Central memory CD8-positive, alpha-beta T cell (primary cell): ENCODE data around the gene SLFN13.
A peak's percentile ranks its signal among the peaks of the same experiment; 100 is the strongest.
"Not testable (repeated sequence)": the region's sequence is repeated elsewhere in the genome, so short reads cannot be mapped to it uniquely, and the experiment has no call there.

Source experiments
- ATAC-seq: fragments of 150-1000 bp; cut with Tn5 transposase; replicated peaks from 2 replicates; pipeline ENCODE4 v1.10.0; 2022; ENCODE audit warnings: mild to moderate bottlenecking, moderate FRiP score, moderate number of reproducible peaks; ENCODE audit not compliant: poor library complexity, severe bottlenecking; ENCODE audit errors: extremely low read depth
- DNase-seq, 2 donors: peaks; one replicate each; pipeline ENCODE4 v3.0.0; 2021; ENCODE audit warnings: low spot score in 2 of 2
- H3K27ac Mint-ChIP-seq: one replicate; pipeline ENCODE4 v1.8.0; 2022; ENCODE audit warnings: low read depth, mild to moderate bottlenecking, moderate library complexity, mixed read lengths
- H3K27me3 Mint-ChIP-seq: one replicate; pipeline ENCODE4 v1.8.0; 2022; ENCODE audit warnings: mixed read lengths
- H3K36me3 Mint-ChIP-seq: one replicate; pipeline ENCODE4 v1.8.0; 2022; ENCODE audit warnings: mild to moderate bottlenecking, moderate library complexity, mixed read lengths; ENCODE audit not compliant: insufficient read depth
- H3K4me1 Mint-ChIP-seq: one replicate; pipeline ENCODE4 v1.8.0; 2022; ENCODE audit warnings: mixed read lengths
- H3K4me3 Mint-ChIP-seq: one replicate; pipeline ENCODE4 v1.8.0; 2022; ENCODE audit warnings: mild to moderate bottlenecking, moderate library complexity, mixed read lengths
- H3K9me3 Mint-ChIP-seq: one replicate; pipeline ENCODE4 v1.8.0; 2022; ENCODE audit warnings: mixed read lengths

The SLFN13 gene

DNA sequence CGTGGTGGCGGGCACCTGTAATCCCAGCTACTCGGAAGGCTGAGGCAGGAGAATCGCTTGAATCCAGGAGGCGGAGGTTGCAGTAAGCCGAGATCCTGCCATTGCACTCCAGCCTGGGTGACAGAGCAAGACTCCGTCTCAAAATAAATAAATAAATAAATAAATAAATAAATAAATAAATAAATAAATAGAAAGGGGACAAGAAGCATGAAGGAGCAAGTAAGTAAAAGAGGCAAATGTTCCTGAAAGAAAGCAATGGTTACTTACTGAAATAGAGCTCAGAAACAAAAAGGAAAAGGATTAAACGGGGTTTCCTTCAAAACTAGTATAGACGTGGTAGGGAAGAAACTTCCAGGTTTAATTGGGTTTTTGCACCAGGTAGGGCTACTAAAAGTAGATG is 27.5 kb downstream of the SLFN13 start:
- H3K36me3 Mint-ChIP-seq: peaks cover 13% of the 10 kb centered on the region
- not testable (repeated sequence) for ATAC-seq, H3K27ac Mint-ChIP-seq, H3K9me3 Mint-ChIP-seq, DNase-seq, H3K4me3 Mint-ChIP-seq, H3K4me1 Mint-ChIP-seq, H3K27me3 Mint-ChIP-seq

DNA sequence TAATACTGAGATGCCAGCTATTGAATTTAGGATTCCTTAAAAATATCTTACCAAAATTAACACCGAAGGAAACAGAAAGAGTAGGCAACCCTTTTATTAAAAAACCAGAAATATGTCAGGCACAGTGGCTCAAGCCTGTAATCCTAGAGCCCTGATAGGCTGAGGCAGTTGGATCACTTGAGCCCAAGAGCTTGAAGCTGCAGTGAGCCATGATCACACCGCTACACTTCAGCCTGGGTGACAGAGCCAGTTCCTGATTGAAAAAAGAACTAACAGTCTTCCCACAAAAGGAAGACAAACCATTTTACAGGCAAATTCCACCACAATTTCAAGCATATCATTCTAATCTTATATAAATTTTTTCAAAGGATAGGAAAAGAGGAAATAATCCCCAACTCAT is 31.9 kb downstream of the SLFN13 start:
- H3K4me1 Mint-ChIP-seq: peaks cover 14% of the 10 kb centered on the region
- no peak overlapping the region for H3K27ac Mint-ChIP-seq
- no peak for ATAC-seq
- no peaks in the 10 kb centered on the region for H3K9me3 Mint-ChIP-seq
- no peak overlapping the region for H3K4me3 Mint-ChIP-seq
- peaks cover 20% of the 10 kb centered on the region for H3K36me3 Mint-ChIP-seq
- no peaks in the 10 kb centered on the region for H3K27me3 Mint-ChIP-seq
- DNase-seq: no peak

DNA sequence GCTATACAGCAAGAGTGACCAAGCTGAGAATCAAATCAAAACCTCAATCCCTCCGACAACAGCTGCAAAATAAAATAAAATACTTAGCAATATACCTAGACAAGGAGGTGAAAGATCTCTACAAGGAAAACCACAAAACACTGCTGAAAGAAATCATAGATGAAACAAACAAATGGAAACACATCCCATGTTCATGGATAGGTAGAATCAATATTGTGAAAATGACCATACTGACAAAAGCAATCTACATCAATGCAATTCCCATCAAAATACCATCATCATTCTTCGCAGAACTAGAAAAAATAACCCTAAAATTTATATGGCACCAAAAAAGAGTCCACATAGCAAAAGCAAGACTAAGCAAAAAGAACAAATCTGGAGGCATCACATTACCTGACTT is 33.9 kb downstream of the SLFN13 start:
- Mint-ChIP-seq H3K4me1 (peaks cover 14% of the 10 kb centered on the region), H3K36me3 (peaks cover 19% of the 10 kb centered on the region)
- not testable (repeated sequence) for ATAC-seq, H3K27me3 Mint-ChIP-seq, H3K27ac Mint-ChIP-seq, H3K4me3 Mint-ChIP-seq, H3K9me3 Mint-ChIP-seq, DNase-seq

DNA sequence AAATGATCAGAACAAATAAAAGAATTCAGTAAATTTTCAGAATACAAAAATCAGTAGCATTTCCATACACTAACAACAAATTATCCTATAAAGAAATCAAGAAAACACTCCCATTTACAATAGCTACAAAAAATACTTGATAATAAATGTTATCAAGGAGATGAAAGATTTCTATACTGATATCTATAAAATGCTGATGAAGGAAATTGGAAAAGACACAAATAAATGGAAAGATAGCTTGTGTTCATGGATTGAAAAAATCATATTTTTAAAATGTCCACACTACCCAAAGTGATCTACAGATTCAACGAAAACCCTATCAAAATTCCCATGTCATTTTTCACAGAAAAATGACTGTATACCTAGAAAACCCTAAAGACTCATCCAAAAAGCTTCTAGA is 34.3 kb downstream of the SLFN13 start:
- Mint-ChIP-seq H3K27me3 (no peaks in the 10 kb centered on the region), H3K4me3 (no peak overlapping the region), H3K4me1 (peaks cover 14% of the 10 kb centered on the region), H3K9me3 (no peaks in the 10 kb centered on the region), H3K36me3 (peaks cover 15% of the 10 kb centered on the region), H3K27ac (no peak overlapping the region)
- DNase-seq (no peak), ATAC-seq (no peak)

DNA sequence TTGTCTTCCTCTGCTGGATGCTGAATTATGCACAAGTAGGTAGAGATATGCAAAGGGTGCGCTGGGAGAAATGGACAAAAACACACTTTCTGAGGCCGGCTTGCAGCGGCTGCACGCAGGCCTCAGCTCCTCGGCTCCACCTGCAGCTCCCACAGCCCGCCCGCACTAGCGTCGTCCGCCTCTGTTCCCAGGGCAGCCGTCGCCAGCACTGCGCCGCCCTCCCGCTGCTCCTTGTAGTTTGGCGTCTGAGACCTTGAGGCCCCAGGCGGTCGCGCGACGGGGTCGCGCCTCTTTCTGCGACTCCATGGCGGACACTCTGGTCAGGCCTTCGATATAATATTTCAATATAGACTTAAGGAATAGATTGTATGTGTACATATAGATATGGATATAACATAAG is 41.0 kb downstream of the SLFN13 start:
- peaks cover 5% of the 10 kb centered on the region for H3K36me3 Mint-ChIP-seq

DNA sequence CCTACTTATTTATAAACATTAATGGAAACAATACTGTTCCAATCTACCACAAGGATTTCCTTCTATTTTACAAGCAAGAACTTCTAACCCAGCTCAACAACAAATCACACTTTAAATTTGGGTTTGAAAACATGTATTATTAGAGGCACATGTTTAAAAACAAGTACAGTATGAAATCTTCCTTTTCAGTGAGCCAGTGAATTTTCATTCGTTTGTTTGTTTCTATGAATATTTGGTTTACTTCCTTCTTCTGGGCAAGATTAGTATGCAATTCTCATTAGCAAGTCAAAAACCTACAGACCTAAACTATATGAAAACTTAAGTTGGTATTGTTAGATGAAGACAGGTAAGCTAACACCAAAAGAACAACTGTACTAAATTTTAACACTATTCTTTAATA is 42.0 kb downstream of the SLFN13 start:
- H3K36me3 Mint-ChIP-seq: peaks cover 1% of the 10 kb centered on the region
- no peaks in the 10 kb centered on the region for H3K27me3 Mint-ChIP-seq
- no peak for DNase-seq
- ATAC-seq: no peak
- H3K27ac Mint-ChIP-seq: no peak overlapping the region
- no peaks in the 10 kb centered on the region for H3K4me1 Mint-ChIP-seq
- H3K9me3 Mint-ChIP-seq: no peaks in the 10 kb centered on the region
- no peak overlapping the region for H3K4me3 Mint-ChIP-seq

More for the DNA sequence above, 41.0 kb downstream of the SLFN13 start:
- Mint-ChIP-seq H3K27me3 (no peaks in the 10 kb centered on the region), H3K9me3 (no peaks in the 10 kb centered on the region), H3K4me1 (no peaks in the 10 kb centered on the region), H3K27ac (no peak overlapping the region), H3K4me3 (no peak overlapping the region)
- DNase-seq (no peak), ATAC-seq (no peak)

DNA sequence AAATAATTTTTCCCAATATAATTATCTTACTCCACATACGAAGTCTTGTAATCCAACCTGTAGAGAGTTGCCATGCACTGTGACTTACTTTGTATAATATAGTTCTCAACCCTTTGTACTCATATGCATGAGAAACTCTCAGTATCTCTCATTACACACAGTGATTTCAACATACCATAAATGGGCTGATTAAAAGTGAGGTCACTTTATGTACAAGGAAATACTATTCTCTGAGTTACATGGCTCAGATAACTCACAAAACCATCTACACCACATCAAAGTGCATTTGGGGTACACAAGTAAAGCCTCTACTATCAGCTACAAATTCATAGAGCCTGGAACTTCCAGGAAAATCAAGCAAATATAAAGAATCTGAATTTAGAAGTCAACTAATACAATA is 44.2 kb downstream of the SLFN13 start:
- H3K9me3 Mint-ChIP-seq: no peaks in the 10 kb centered on the region

DNA sequence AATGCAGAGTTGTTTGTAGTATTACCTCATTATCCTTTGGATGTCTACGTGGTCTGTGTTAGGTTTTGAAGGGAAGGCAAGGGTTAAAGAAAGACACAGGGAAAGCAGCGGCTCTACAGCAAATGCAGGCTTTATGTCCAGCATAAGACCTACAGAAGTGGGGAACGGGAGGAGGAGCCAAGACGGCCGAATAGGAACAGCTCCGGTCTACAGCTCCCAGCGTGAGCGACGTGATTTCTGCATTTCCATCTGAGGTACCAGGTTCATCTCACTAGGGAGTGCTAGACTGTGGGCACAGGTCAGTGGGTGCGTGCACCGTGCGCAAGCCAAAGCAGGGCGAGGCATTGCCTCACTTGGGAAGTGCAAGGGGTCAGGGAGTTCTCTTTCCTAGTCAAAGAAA is 54.8 kb downstream of the SLFN13 start:
- not testable (repeated sequence) for H3K9me3 Mint-ChIP-seq, H3K4me1 Mint-ChIP-seq, DNase-seq

More for the DNA sequence above, 44.2 kb downstream of the SLFN13 start:
- Mint-ChIP-seq H3K27ac (no peak overlapping the region), H3K4me1 (no peaks in the 10 kb centered on the region), H3K36me3 (no peaks in the 10 kb centered on the region), H3K27me3 (no peaks in the 10 kb centered on the region), H3K4me3 (no peak overlapping the region)
- DNase-seq: no peak
- ATAC-seq: no peak

DNA sequence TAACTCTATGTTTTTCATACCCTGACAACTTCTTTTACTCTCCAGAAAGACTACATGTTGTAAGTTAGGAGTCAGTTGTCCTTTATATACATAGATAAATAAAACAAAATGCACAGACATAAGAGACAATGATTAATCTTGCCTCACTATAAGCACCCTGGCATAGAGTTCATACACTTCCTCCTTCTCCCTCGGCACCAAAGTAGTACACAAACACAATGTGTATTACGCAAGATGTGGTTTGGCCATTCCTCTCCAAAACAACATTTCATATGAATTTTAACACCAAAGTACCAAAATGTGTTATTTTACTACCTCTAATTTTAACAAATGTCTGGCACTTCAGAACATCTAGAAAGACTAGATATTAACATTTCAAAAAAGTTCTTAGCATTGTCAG is 57.9 kb downstream of the SLFN13 start:
- DNase-seq (no peak), ATAC-seq (no peak)
- H3K9me3 Mint-ChIP-seq: no peaks in the 10 kb centered on the region
- H3K4me1 Mint-ChIP-seq: peaks cover 6% of the 10 kb centered on the region
- no peaks in the 10 kb centered on the region for H3K27me3 Mint-ChIP-seq
- peak overlapping the region; percentile 11 for H3K27ac Mint-ChIP-seq
- no peak overlapping the region for H3K4me3 Mint-ChIP-seq
- peaks cover 1% of the 10 kb centered on the region for H3K36me3 Mint-ChIP-seq

More for the DNA sequence above, 54.8 kb downstream of the SLFN13 start:
- H3K27ac Mint-ChIP-seq, H3K36me3 Mint-ChIP-seq, H3K27me3 Mint-ChIP-seq, H3K4me3 Mint-ChIP-seq, ATAC-seq: not testable (repeated sequence)

DNA sequence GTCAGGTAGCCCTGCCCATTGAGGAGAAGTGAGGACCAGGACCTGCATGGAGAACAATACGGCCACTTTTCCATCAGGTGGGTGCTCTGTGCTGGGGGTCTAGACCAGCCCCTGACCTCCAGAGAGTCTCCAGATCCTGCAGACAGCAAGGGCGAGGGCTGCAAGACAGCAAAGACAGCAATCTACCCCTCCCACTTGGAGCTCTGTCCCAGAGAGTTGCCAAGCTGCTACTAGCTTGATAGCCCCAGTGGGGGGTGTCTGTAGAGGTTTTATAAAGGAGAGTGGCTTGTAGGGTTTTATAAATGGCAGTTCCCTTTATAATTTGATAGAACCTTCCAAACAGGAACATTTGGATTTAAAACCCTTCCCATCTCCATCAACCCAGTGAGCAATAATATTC is 58.4 kb downstream of the SLFN13 start:
- Mint-ChIP-seq H3K36me3 (peaks cover 1% of the 10 kb centered on the region), H3K4me3 (no peak overlapping the region), H3K4me1 (peaks cover 6% of the 10 kb centered on the region), H3K27ac (no peak overlapping the region), H3K27me3 (no peaks in the 10 kb centered on the region), H3K9me3 (no peaks in the 10 kb centered on the region)
- no peak for ATAC-seq
- DNase-seq: no peak

DNA sequence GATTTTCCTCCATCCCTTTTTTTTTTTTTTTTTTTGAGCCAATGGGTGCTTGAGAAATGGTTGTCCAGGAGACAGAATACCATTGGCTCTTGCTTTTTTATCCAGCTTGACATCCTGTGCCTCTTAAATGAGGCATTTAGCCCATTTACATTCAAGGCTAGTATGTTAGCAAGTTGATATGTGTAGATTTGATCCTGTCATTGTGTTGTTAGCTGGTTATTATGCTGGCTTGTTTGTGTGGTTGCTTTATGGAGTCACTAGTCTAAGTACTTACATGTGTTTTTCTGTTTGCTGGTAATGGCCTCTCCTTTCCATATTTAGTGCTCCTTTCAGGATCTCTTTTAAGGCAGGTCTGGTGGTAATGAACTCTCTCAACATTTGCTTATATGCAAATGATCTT is 61.1 kb downstream of the SLFN13 start:
- Mint-ChIP-seq H3K9me3 (no peaks in the 10 kb centered on the region), H3K27me3 (no peaks in the 10 kb centered on the region), H3K27ac (no peak overlapping the region)

More for the DNA sequence above, 61.1 kb downstream of the SLFN13 start:
- Mint-ChIP-seq H3K36me3 (no peaks in the 10 kb centered on the region), H3K4me3 (no peak overlapping the region), H3K4me1 (no peaks in the 10 kb centered on the region)
- DNase-seq: no peak
- no peak for ATAC-seq
